C4-2B (cell line): ENCODE results near the gene GADL1.

Experiments used
- CTCF ChIP-seq: fragments of 450-650 bp; conservative IDR thresholded peaks from 2 replicates; pipeline ENCODE4 v1.5.1; 2017; ENCODE audit warnings: mild to moderate bottlenecking
- ZFX ChIP-seq: fragments of 450-650 bp; IDR thresholded peaks from 2 replicates; pipeline ENCODE4 v1.6.1; 2017

- TF ChIP-seq CTCF = no peak
- no peak for TF ChIP-seq ZFX
Measured at GRCh38 chr3:30681649-30682211, 212.7 kb downstream of the GADL1 start.
